GM21423 (cell line): ENCODE results near the gene PELI1.

Experiments used
- ATAC-seq: cut with Tn5 transposase; IDR thresholded peaks from one replicate; pipeline ENCODE4 v1.9.1; 2021; ENCODE audit warnings: mild to moderate bottlenecking, moderate library complexity; ENCODE audit not compliant: unreplicated experiment

PELI1 gene

DNA sequence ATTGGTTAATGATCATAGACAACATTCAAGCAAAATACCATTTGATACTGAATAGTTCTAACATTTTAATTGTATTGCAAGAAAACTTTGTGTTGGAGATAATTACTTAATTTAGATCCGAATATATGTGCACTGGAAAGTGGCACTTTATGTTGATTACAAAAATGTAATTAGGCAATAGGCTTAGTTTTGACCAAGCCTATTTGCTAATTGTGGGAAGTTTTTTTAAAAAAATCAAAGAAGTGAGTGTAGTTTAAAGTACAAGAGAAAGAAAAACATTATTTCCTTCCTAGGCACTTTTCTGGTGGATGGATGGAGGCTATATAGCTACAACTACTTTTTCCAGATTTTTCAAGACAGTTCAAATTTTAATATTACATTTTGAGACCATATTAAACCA is 18.3 kb upstream of the PELI1 start:
- ATAC-seq = no peak

DNA sequence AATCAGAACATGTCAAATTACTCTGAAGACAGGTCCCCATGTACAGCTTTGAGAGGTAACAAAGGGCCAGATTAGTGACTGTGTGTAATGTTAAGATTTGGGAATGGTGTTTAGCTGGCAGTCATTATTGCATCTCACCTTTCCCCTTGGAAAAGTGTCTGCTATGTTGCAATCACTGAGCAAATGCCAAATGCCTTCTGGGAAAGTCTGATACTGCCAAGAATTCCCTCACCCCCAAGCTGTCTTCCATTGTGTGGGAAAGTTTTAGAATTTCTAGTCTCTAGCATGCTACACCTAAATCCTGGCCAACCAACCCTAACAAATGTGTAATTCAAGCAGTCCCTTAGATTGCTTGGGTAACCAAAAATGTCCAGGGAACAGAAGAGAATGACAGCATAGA is 13.6 kb upstream of the PELI1 start:
- no peak for ATAC-seq

DNA sequence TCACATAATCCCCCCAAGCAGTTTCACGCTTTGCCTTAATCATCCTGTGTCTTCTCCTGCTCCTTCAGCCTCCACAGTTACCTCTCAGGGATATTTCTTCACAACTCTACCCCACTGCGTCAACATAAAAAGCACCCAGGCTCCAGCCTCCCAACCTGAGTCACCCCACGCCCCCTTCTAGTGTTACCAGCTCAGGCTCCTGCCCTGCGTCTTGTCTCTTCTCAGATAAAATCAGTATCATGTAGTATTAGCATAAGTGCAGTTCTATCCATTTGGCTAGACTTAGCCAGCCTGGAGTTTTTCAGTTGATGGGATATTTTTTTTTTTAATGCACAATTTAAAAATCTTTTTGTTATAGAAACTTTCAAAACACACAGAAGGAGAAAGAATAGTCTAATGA is 9.6 kb upstream of the PELI1 start:
- ATAC-seq = no peak

DNA sequence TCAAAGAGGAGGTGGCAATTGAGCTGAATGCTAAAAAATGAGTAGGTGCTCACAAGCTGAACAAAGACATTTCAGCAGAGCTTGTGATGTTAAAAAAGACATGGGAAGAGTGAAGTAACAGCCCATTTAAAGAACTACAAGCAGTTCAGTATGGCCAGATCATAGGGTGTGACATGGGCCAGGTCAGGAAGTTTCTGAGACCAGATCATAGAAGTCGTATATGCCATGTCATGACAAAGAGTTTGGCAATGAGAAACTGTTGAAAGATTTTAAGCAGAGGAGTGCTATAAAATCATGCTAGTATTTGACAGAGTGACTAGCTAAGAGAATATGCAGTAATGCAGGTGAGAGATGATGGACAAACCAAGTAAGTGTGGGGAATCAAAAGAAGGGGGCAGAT is 7.3 kb upstream of the PELI1 start:
- ATAC-seq = no peak

DNA sequence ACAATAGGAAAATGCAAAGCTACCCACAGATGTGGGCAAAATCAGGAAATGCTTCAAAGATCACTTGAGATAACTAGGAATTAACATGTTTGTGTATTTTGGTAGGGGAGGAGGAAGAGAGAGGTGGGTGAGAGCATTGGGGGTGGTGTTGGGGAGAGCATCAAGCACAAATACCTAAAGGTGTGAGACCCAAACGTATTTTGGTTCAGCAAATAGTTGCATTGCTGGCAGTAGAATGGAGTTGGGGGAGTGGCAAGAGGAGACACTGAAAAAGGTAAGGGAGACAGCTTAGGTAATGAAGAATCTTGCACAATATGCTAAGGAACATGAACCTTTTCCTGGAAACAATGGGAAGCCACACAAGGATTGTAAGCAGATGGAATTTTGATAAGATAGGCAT is 1.5 kb upstream of the PELI1 start:
- ATAC-seq = no peak

DNA sequence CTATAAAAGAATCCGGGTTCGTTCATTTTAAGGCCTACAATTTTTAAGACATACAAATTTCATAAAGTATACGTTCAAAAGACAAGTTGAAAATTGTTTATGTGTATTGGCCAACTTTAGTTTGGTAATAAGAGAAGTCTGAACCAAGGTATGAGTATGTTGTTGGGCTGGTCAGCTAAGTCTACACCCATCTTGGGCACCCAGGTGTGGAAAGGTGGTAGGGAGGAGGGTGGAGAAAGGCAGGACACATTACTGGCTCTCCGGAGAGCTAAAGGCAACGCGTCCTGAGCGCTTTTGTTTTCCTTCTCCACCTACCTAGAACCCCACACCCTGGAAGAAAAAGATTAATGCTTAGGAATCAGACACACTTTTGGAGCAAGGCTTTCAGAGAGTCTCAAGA is 899 bp upstream of the PELI1 start:
- ATAC-seq = no peak

DNA sequence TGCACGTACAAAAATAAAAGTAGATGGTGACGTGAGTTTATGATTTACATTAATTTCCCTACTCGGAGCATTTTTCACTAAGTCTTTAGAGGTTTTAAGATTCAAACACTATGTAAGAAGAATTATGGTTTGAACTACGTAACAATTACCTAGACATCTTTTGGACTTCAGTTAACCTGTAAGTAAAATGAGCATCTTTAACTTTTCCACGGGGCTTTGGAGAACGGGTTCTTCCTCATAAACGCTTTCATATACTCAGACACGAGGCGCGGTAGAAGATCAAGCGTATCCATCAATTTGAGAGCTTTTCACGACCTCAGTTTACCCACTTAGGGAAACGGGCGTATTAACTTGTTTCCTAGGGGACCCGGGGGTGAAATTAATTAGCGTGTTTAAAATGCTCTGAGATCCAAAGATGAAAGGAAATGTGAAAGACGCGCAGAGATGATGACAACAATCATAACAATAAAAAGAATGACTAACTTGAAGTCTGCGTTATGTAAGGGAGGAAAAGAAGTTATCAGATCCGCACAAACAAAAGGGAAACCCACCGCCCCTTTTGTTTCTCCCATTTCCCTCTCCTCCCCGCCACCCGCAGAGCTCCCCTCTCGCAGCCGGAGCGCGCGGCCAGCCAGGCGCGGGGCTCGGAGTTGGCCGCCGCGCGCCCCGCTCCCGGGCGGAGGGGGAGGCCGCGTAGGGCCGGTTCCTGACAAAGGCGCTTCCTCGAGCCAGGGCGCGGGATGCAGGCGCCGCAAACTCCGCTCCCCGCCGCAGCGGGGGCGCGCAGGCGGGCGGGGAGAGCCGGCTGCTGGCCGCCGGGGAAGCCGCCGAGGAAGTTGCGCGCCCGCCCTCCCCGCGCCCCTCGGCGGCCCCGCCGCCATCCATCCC is 807 bp downstream of the PELI1 start:
- peak; percentile 20 for ATAC-seq

DNA sequence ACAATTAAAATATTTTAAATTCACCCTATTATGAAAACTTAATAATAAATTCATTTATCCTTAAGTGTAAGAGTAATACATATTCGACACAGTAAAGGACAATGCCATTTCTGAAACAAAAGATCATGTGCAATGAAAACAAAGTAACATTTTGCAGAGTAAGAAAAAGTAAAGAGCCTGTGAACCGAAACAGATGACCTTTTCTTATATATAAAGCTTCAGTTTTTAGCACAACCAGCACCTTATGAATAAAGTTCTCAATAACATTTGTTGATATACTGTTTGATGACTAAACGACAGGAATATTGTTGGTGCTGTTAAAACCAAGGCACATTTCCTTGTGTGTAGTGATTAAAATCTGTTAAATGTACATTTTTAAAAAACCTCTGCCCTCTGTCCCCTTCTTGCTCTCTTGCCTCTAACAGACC is 1.5 kb downstream of the PELI1 start:
- no peak for ATAC-seq

DNA sequence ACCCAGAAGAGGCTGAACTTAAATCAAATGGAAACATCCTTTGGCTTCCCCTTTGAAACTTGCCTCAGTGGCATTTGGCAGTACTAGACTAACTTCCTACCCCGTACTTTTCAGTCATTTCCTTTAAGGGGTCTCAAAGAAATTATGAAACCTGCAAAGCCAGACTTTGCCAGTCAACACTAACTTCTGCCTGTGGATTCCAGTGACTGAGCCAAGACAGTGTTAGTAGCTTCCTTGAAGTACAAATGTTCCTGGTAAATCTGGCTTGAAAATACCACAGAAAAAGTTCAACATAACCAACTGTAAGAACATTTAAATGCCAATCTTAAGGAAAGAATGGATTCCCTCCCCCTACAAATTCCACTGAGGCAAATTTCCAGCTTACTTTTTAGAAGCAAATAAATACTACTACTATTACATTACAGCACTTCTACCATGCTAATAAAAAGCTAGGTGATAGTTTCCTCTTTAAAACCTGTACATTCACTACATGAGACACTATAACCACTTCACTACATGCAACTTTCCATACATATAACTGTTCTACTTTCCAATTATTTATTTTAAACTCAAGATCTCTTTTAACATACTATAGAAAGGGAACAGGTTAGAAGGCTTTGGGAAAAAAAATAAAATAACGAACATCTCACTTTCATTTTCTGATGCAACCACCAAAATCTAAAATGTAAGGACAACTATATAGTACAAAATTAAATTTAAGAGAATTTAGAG is 2.4 kb downstream of the PELI1 start:
- ATAC-seq = no peak

DNA sequence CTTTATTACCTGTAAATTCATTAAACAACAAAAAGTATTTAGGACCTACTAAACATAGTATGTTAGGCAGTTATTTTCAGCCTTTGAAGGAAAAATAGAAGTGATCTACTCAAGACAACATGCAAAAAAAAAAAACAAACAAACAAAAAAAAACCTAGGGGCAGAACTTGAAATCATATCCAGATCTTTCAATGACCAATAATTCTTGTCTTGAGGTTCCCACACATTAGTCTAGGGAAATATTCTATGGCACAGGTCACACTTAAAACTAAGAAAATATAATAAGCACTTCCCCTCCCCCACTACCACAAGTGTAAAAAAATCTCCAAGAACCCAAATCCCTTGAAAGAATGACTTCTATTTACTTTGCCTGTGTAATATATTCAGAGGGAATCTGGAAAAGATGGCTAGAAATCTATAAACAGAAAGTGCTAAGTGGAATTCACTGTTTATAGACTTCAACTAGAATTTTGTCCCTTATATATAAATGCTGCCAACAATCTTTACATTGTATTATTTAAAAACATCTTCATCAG is 3.5 kb downstream of the PELI1 start:
- no peak for ATAC-seq

DNA sequence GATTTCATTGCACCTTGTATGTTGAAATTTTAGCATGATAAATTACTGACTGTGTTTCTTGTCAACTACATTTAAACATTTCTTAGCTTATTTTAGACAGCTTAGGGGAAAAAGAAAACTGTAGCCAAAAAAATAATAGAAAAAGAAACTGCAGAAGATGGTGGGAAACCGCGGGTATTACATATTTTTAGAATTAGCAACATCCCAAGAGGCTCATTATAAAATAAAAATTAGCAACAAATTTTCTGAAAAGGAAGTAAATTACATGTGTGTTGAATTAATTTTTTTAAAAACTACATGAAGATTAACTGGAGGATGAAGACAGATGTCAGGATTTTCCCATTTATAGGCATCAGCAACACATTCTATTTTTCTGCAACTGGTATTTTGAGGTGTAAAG is 4.3 kb downstream of the PELI1 start:
- no peak for ATAC-seq

DNA sequence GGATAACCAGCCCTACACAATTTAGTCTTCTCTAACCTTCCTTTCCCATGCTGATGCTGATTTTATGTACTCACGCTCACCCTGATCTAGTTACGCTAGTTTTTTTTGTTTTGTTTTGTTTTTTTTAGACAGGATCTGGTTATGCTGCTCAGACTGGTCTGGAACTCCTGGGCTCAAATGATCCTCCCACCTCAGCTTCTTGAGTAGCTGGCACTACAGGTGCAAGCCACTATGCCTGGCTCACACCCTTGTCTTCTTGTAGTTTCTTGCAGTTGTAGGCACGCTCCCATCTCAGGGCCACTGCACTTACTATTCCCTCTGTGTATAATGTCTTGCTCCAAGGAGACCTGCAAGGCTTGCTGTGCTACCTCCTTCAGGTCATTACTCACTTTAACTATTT is 6.2 kb downstream of the PELI1 start:
- ATAC-seq = no peak

DNA sequence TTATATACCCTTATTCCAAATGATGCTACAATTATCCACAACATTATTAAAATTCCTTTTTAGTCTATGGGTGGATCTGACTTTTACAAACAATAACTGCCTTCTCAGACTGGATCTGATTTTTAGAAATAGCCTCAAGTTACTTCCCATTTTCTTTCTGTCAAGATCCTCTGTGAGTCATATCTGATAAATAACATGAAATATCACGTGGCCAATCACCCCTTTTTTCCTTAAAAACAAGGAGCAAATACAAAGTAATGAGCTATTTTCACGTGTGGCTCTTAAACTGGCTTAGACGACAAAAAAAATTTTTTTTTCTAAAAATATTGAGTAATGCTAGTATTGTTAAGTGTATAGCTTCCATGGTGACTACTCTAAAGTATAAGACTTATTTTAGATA is 6.7 kb downstream of the PELI1 start:
- ATAC-seq = no peak

DNA sequence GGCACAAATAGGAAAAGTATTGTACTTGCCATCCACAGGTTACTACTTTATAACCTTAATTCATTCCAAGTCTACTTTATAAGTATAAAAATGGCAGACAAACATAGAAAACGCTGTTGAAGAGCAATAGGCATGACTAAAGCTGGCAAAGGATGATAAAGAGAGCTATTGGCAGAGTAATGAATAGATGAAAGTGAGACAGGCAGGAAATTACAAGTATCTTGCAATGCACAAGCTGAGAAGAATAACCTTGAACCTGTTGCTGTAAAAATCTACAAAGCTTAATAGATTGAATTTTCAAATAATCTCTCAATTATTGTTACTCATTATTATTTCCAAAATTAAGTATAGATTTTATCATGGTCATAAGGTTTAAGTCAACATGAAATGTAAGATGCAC is 8.8 kb downstream of the PELI1 start:
- ATAC-seq = no peak

DNA sequence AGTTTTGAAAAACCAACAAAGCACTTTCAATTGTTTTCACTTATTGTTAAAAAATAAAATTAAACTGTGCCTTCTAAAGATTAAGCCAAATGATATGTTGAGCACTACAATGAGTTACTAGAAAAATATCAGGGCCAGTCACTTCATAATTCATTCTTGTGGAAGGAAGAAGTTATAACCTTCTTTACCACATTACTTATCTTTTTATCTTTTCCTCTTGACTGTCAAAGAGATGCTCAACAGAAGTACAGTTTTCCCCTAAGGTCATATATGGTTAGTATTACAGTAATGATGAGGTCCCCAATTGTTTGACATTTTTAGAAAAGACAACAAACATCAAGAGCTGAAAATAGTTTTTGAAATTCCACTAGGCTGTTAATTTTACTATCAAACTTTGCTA is 9.4 kb downstream of the PELI1 start:
- no peak for ATAC-seq

DNA sequence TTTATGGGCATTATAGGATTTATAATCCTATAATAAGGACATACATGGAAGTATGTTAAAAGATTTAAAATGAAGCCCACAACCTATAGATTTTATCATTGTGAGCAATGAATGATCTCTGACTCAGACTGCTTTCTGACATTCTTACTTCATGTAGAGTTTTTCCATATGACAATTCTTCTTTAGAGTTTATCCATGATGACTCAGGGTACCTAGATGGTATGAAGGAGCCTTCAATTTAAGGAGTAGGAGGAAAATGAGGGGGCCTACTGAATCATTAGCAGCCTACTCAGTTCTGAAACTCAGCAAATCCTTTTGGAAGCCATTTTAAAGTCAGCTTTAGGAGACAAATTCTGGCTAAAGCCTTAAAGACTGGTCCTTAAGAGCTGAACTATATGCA is 10.4 kb downstream of the PELI1 start:
- no peak for ATAC-seq

DNA sequence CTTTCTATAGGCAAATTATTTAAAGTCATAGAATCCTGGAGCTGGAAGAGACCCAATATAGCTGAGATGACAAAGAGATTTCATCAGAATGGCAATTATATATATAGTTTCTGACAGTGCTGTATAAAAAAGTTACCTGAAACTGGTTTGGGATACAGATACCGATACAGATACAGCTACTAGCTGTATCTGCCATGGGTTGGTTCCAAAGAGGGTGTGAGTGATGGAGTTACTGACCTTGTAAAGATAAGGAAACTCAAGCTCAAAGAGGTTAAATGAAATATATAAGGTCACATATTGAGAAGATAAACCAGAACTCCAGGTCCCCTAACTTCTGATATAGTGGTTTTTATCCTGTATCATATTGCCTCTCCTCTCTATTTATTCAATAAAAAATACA is 10.9 kb downstream of the PELI1 start:
- ATAC-seq = no peak

DNA sequence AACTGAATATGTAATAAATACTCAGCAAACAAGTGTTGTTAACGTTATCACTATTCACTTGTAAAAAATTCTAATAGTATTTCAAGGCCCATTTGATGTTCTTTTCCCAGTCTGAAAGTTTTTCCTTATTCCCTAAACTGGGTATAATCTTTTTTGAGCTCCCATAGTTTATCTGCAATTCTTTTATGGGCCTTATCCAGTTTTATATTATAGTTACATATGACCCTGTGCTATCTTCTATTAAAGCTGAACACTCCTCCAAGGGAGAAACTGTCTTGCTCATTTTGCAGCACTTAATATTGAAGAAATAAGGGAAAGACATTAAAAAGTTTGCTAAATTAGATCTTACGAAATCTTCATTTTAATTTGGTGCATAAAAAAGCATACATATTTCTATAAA is 13.9 kb downstream of the PELI1 start:
- no peak for ATAC-seq

DNA sequence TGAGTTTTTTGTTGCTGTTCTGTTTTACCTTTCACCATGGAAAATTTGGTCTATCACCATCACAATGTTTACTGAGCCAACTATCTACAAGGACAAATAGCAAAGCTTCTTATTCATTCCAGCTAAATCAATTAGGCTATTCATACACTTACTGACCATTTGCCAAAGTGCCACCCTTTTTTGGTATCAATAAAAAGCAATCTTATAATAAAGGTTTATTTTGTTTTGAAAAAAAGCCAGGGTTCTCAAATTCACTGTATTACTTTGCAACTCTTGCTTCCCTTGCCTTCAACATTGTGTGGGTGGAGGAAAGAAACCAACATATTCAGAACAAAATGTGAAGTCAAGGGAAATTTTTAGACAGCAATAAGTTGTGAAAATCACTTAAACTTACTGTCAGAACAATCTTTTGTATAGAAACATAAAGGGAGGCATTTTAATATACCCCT is 15.3 kb downstream of the PELI1 start:
- no peak for ATAC-seq

DNA sequence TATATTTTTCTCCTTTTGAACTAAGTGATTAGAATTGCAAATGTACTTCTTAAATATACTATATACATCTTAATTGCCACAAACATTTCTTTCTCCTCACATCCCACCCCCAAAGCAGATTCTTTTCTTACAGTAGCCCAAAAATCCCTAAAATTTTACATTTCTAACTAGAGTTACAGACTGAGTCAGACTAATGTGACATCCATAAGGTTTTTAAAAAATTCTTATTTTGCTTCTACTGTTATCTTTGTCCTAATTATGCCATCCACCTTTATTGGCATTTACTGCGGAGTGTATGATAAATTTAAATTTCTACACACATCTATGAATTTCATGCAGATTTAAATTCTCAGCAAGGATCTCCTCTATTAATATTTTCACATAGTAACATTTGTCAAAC is 15.8 kb downstream of the PELI1 start:
- no peak for ATAC-seq

DNA sequence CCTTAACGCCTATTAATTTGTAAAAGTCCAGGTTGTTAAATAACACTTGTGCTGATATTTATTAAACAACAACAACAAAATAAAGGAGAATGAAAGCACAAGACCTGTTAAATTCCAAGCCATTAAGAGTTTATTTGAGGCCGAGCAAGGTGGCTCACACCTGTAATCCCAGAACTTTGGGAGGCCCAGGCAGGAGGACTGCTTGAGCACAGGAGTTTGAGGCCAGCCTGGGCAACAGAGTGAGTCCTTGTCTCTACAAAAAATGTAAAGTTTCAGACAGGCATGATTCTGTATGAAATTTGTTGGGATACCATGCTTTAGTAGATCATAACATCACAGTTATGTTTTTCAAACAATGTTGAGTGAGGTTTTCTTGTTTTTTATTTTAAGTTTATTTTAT is 17.1 kb downstream of the PELI1 start:
- no peak for ATAC-seq

DNA sequence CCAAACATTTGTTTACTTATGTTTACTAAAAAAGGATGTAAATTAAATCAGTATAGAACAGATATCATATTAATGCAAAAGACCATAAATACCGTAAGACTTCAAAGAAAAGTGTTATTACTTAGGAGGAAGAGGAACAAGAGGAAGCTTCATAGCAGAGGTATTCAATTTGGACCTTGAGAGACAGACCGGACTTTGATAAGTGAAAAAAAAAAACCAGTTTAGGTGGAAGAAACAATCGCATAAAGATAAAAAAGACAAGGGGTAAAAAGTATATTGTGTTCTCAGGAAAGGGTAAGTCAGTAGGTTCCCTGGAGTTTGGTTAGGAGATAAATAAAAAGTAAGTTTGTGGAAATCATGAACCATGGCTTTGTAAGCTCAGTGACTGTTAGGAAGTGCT is 17.6 kb downstream of the PELI1 start:
- no peak for ATAC-seq
